Measurements from ENCODE around the gene TIMM9.
A peak's percentile ranks its signal among the peaks of the same experiment; 100 is the strongest.
"Not testable (repeated sequence)": the region's sequence is repeated elsewhere in the genome, so short reads cannot be mapped to it uniquely, and the experiment has no call there.

Gene TIMM9

GRCh38 chr14:58427281-58428117 lies at the start of gene TIMM9, which contains the start of gene KIAA0586:
Gene TIMM9 (minus strand): TSS chr14:58427531. CDS start chr14:58411945, 15,586 bp downstream.
Gene KIAA0586 (plus strand): TSS chr14:58427719. CDS start chr14:58428265, 546 bp downstream.
- DNase-seq = peak; percentile 97
- in situ Hi-C loops (cut with HindIII; ENCODE audit: low pct_ligation_motif_present, low pct_unique_long_range_greater_than_20kb, low sequenced_read_pairs) = no loop called here

GRCh38 chr14:58476320-58476719 lies 49.0 kb upstream of the TIMM9 start:
- in situ Hi-C loops (cut with HindIII; ENCODE audit: low pct_ligation_motif_present, low pct_unique_long_range_greater_than_20kb, low sequenced_read_pairs) = no loop called here
- DNase-seq = no peak

GRCh38 chr14:58469309-58469708 lies 42.0 kb upstream of the TIMM9 start:
- in situ Hi-C loops (cut with HindIII; ENCODE audit: low pct_ligation_motif_present, low pct_unique_long_range_greater_than_20kb, low sequenced_read_pairs) = no loop called here
- no peak for DNase-seq

- in situ Hi-C loops (cut with HindIII; ENCODE audit: low pct_ligation_motif_present, low pct_unique_long_range_greater_than_20kb, low sequenced_read_pairs) = no loop called here
- DNase-seq = no peak
Observed at GRCh38 chr14:58467575-58467974, 40.2 kb upstream of the TIMM9 start.

- in situ Hi-C loops (cut with HindIII; ENCODE audit: low pct_ligation_motif_present, low pct_unique_long_range_greater_than_20kb, low sequenced_read_pairs) = no loop called here
- no peak for DNase-seq
Observed at GRCh38 chr14:58466459-58466858, 39.1 kb upstream of the TIMM9 start.

GRCh38 chr14:58465421-58465820 lies 38.1 kb upstream of the TIMM9 start:
- in situ Hi-C loops (cut with HindIII; ENCODE audit: low pct_ligation_motif_present, low pct_unique_long_range_greater_than_20kb, low sequenced_read_pairs) = no loop called here
- DNase-seq = no peak

- DNase-seq = no peak
- in situ Hi-C loops (cut with HindIII; ENCODE audit: low pct_ligation_motif_present, low pct_unique_long_range_greater_than_20kb, low sequenced_read_pairs) = no loop called here
Observed at GRCh38 chr14:58464652-58465051, 37.3 kb upstream of the TIMM9 start.

- DNase-seq = no peak
- in situ Hi-C loops (cut with HindIII; ENCODE audit: low pct_ligation_motif_present, low pct_unique_long_range_greater_than_20kb, low sequenced_read_pairs) = no loop called here
Observed at GRCh38 chr14:58463147-58463546, 35.8 kb upstream of the TIMM9 start.

GRCh38 chr14:58460772-58461171 lies 33.4 kb upstream of the TIMM9 start:
- in situ Hi-C loops (cut with HindIII; ENCODE audit: low pct_ligation_motif_present, low pct_unique_long_range_greater_than_20kb, low sequenced_read_pairs) = no loop called here
- no peak for DNase-seq

GRCh38 chr14:58455593-58456265 lies 28.4 kb upstream of the TIMM9 start:
- in situ Hi-C loops (cut with HindIII; ENCODE audit: low pct_ligation_motif_present, low pct_unique_long_range_greater_than_20kb, low sequenced_read_pairs) = no loop called here
- no peak for DNase-seq

GRCh38 chr14:58444627-58445026 lies 17.3 kb upstream of the TIMM9 start:
- in situ Hi-C loops (cut with HindIII; ENCODE audit: low pct_ligation_motif_present, low pct_unique_long_range_greater_than_20kb, low sequenced_read_pairs) = no loop called here
- no peak for DNase-seq

GRCh38 chr14:58439476-58439875 lies 12.1 kb upstream of the TIMM9 start:
- no peak for DNase-seq
- in situ Hi-C loops (cut with HindIII; ENCODE audit: low pct_ligation_motif_present, low pct_unique_long_range_greater_than_20kb, low sequenced_read_pairs) = no loop called here

GRCh38 chr14:58430156-58430555 lies 2.8 kb upstream of the TIMM9 start:
- DNase-seq = peak; percentile 41
- in situ Hi-C loops (cut with HindIII; ENCODE audit: low pct_ligation_motif_present, low pct_unique_long_range_greater_than_20kb, low sequenced_read_pairs) = no loop called here

GRCh38 chr14:58428118-58428683 lies 870 bp upstream of the TIMM9 start:
- in situ Hi-C loops (cut with HindIII; ENCODE audit: low pct_ligation_motif_present, low pct_unique_long_range_greater_than_20kb, low sequenced_read_pairs) = no loop called here
- DNase-seq = peak; percentile 47

GRCh38 chr14:58426670-58427280 lies 556 bp downstream of the TIMM9 start:
- in situ Hi-C loops (cut with HindIII; ENCODE audit: low pct_ligation_motif_present, low pct_unique_long_range_greater_than_20kb, low sequenced_read_pairs) = no loop called here

GRCh38 chr14:58416934-58417333 lies 10.4 kb downstream of the TIMM9 start:
- in situ Hi-C loops (cut with HindIII; ENCODE audit: low pct_ligation_motif_present, low pct_unique_long_range_greater_than_20kb, low sequenced_read_pairs); DNase-seq: not testable (repeated sequence)

More at GRCh38 chr14:58426670-58427280, 556 bp downstream of the TIMM9 start:
- DNase-seq = peak; percentile 51

- DNase-seq = no peak
- in situ Hi-C loops (cut with HindIII; ENCODE audit: low pct_ligation_motif_present, low pct_unique_long_range_greater_than_20kb, low sequenced_read_pairs) = no loop called here
Observed at GRCh38 chr14:58415636-58416547, 11.4 kb downstream of the TIMM9 start.

- in situ Hi-C loops (cut with HindIII; ENCODE audit: low pct_ligation_motif_present, low pct_unique_long_range_greater_than_20kb, low sequenced_read_pairs) = no loop called here
- no peak for DNase-seq
Observed at GRCh38 chr14:58414845-58415244, 12.5 kb downstream of the TIMM9 start.
